Measurements from ENCODE around the gene MYBPHL.

Gene MYBPHL

GRCh38 chr1:109250454-109251276, 56.1 kb downstream of the MYBPHL start:
- DNase-seq = no peak

GRCh38 chr1:109249654-109250401, 57.0 kb downstream of the MYBPHL start:
- DNase-seq = no peak

GRCh38 chr1:109248797-109249629, 57.8 kb downstream of the MYBPHL start, which contains the start of gene CELSR2:
CELSR2 (plus strand) TSS chr1:109249539; CDS start chr1:109250080, 541 bp downstream.
- DNase-seq = peak in 1 of 2 experiments; percentile 21

GRCh38 chr1:109248444-109248796, 58.4 kb downstream of the MYBPHL start:
- DNase-seq = no peak

GRCh38 chr1:109247401-109248365, 59.1 kb downstream of the MYBPHL start:
- no peak for DNase-seq

- no peak for DNase-seq
Observed at GRCh38 chr1:109246141-109246551, 60.7 kb downstream of the MYBPHL start.

GRCh38 chr1:109243860-109244552, 62.8 kb downstream of the MYBPHL start:
- no peak for DNase-seq

- no peak for DNase-seq
Observed at GRCh38 chr1:109243221-109243620, 63.6 kb downstream of the MYBPHL start.

- no peak for DNase-seq
Observed at GRCh38 chr1:109242387-109242786, 64.4 kb downstream of the MYBPHL start.
